ENCODE results near the gene STAC3. TPM values are rescaled to one million over a fixed set of nuclear protein-coding genes. Genes with fewer than 3 reads are reported as not detected.

STAC3 gene
- total and polyA plus RNA-seq, 7 donors = 0.41 to 4.6 (median 1.8) TPM

GRCh38 chr12:57235017-57235727 is 15.8 kb downstream of the STAC3 start:
- H3K27me3 ChIP-seq = peaks cover 28 to 50% (median 46%) of the 10 kb centered on the region in 3 donors
- no peaks in the 10 kb centered on the region for H3K9me3 ChIP-seq
- TF ChIP-seq CTCF (IDR thresholded peaks at IDR 0.05) (no peak), POLR2A (IDR thresholded peaks at IDR 0.05) (no peak), POLR2AphosphoS5 (IDR thresholded peaks at IDR 0.05) (no peak), EP300 (IDR thresholded peaks at IDR 0.05) (no peak)
- intact Hi-C loops (cut with DNase I) = loop anchor here (5.0 kb wide), 1 partner anchor 163 kb away; no protein-coding TSS in a partner anchor
- peak; percentile 72 for DNase-seq
- H3K27ac ChIP-seq = peak overlapping the region in 1 of 4 donors; percentile 25
- H3K36me3 ChIP-seq = peaks cover 4 to 39% (median 20%) of the 10 kb centered on the region in 4 donors
- H3K4me1 ChIP-seq = peaks cover 0 to 38% (median 30%) of the 10 kb centered on the region in 4 donors
- WGBS, 2 donors = 74 to 78% methylated on average over 26 of the region's 26 CpGs
- no peak overlapping the region for H3K4me3 ChIP-seq

- H3K36me3 ChIP-seq = peaks cover 4 to 39% (median 20%) of the 10 kb centered on the region in 4 donors
- H3K27ac ChIP-seq = peak overlapping the region in 1 of 4 donors; percentile 25
- TF ChIP-seq POLR2AphosphoS5 (IDR thresholded peaks at IDR 0.05) = no peak
- TF ChIP-seq EP300 (IDR thresholded peaks at IDR 0.05) = no peak
- no peak for TF ChIP-seq CTCF (IDR thresholded peaks at IDR 0.05)
- TF ChIP-seq POLR2A (IDR thresholded peaks at IDR 0.05) = no peak
- 74 to 89% methylated on average over 10 of the region's 10 CpGs for WGBS, 2 donors
- intact Hi-C loops (cut with DNase I) = loop anchor here (5.0 kb wide), 1 partner anchor 162 kb away; no protein-coding TSS in a partner anchor
- H3K9me3 ChIP-seq = no peaks in the 10 kb centered on the region
- H3K27me3 ChIP-seq = peaks cover 22 to 44% (median 40%) of the 10 kb centered on the region in 3 donors
- peaks cover 0 to 36% (median 29%) of the 10 kb centered on the region in 4 donors for H3K4me1 ChIP-seq
- no peak for DNase-seq
- no peak overlapping the region for H3K4me3 ChIP-seq
Observed at GRCh38 chr12:57234571-57235016, 16.4 kb downstream of the STAC3 start.

- Histone ChIP-seq H3K4me3 (no peak overlapping the region), H3K27me3 (peaks cover 19 to 40% (median 36%) of the 10 kb centered on the region in 3 donors), H3K27ac (no peak overlapping the region), H3K36me3 (peaks cover 4 to 39% (median 20%) of the 10 kb centered on the region in 4 donors), H3K9me3 (no peaks in the 10 kb centered on the region), H3K4me1 (peaks cover 0 to 35% (median 25%) of the 10 kb centered on the region in 4 donors)
- WGBS, 2 donors = 87 to 93% methylated on average over 3 of the region's 3 CpGs
- no peak for DNase-seq
- intact Hi-C loops (cut with DNase I) = no loop called here
- TF ChIP-seq CTCF (IDR thresholded peaks at IDR 0.05) (no peak), EP300 (IDR thresholded peaks at IDR 0.05) (no peak), POLR2AphosphoS5 (IDR thresholded peaks at IDR 0.05) (no peak), POLR2A (IDR thresholded peaks at IDR 0.05) (no peak)
Observed at GRCh38 chr12:57234233-57234570, 16.8 kb downstream of the STAC3 start.

- intact Hi-C loops (cut with DNase I) = no loop called here
- Histone ChIP-seq H3K4me3 (no peak overlapping the region), H3K36me3 (peaks cover 4 to 39% (median 20%) of the 10 kb centered on the region in 4 donors), H3K9me3 (no peaks in the 10 kb centered on the region), H3K27me3 (peaks cover 19 to 36% (median 34%) of the 10 kb centered on the region in 3 donors), H3K27ac (no peak overlapping the region), H3K4me1 (peaks cover 0 to 33% (median 24%) of the 10 kb centered on the region in 4 donors)
- no peak for DNase-seq
- WGBS, 2 donors = 91 to 92% methylated on average over 15 of the region's 15 CpGs
- TF ChIP-seq EP300 (IDR thresholded peaks at IDR 0.05) (no peak), POLR2AphosphoS5 (IDR thresholded peaks at IDR 0.05) (no peak), CTCF (IDR thresholded peaks at IDR 0.05) (no peak), POLR2A (IDR thresholded peaks at IDR 0.05) (no peak)
Observed at GRCh38 chr12:57233357-57234232, 17.4 kb downstream of the STAC3 start.

Data from sigmoid colon (tissue), 7 donors.